Pons (tissue), 1 donor: ENCODE measurements around the gene MFF.

Experiments
- DNase-seq: peaks from one replicate; pipeline ENCODE4 v3.0.0-alpha.2; 2016; ENCODE audit warnings: low spot score

The MFF gene

GRCh38 chr2:227337442-227337841 lies 12.4 kb downstream of the MFF start:
- DNase-seq, result no peak

GRCh38 chr2:227339098-227339599 lies 14.1 kb downstream of the MFF start:
- no peak for DNase-seq

GRCh38 chr2:227340106-227340505 lies 15.1 kb downstream of the MFF start:
- peak; percentile 75 for DNase-seq

DNA sequence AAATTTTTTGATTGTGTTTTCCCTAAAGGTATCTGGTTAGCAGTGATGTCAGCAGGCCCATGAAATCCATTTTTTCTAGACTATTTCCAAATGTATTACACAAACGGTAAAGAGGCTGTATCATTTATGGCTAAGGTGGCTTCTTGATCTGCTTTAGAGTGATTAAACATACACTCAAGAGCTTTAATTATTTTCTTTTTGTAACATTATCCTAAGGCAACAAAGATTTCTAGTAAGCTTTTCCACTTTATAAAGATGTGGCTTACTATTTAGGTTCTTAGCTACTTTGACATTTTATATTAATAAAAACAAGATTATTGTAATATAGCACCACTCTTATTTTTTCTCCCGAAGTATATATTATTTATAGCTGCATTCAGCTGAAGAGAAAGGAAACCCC lies 16.5 kb downstream of the MFF start:
- DNase-seq, result no peak

DNA sequence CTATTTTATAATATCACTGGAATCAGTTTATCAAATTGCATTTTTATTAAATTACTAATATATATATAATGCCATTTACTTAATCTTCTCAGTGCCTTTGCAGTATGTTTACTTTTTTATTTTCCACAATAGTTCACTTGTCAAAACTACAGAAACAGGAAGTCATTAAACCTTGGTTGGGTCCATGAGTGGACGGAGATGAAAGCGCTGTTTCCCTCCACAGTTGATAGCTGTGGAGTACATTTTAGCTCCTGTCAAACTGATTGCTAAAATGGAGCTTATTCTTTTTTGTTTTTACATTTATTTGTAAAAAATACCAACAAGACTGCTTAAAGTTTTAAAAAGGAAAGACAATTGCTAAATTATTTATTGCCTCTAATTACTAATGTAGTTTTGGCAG lies 19.2 kb downstream of the MFF start:
- DNase-seq, result no peak

GRCh38 chr2:227347117-227347516 lies 22.1 kb downstream of the MFF start:
- DNase-seq, result no peak

GRCh38 chr2:227348324-227348723 lies 23.3 kb downstream of the MFF start:
- no peak for DNase-seq

- DNase-seq, result no peak
Observed at GRCh38 chr2:227349989-227350612, 25.1 kb downstream of the MFF start.

DNA sequence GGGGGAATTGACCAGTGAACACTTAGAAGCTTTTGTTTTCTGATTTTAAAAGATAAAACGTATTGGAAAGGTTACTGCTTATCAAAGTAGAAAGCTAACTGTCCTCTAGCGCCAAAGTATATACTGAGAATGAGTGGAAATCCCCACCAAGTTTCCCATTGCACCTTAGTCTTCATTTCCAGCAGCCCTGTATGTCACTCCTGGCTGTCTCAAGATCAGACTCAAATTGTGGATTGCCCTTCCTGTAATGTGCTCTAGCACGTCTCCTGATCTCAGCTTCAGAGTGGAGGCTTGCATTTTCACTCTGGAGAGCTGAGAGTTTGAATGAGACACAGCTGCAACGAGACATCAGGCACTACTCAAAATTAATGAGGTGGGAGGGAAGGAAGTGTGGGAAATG lies 26.6 kb downstream of the MFF start:
- no peak for DNase-seq

DNA sequence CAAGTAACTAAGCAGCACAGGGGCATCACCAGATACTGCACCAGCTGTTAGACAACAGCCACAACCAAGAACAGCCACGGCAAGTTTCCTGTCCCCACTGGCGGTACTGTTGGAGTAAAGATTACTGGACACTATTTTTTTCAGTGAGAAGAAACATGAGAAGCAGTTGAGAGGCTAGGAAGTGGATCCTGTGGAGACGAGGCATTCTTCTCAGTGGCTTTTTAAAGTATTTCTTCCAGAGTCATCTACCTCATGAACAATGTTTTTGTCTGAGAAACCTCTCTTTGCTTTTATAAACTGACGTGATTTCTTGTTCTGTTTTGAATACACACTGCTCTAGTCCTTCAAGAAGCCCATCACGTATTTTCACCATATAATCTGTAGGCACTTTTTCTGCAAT lies 35.3 kb downstream of the MFF start:
- DNase-seq, result no peak

DNA sequence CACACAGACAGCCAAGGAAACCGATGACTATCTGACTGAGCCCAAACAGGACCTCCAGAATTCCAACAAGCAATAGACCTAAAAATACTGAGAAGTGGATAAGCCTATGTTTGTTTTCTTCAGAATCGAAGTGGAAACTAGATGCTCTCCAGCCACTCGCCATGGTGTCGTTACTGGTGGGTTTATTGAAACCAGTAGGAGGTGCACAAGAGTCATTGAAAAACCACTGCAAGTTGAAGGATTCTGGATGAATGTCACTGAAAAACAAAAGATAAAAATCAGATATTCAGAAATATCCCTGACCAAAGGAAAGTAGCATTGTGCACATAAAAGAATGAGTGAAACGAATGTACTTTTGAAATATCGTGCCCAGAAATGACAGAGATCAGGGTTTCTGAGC lies 38.7 kb downstream of the MFF start:
- peak; percentile 63 for DNase-seq

DNA sequence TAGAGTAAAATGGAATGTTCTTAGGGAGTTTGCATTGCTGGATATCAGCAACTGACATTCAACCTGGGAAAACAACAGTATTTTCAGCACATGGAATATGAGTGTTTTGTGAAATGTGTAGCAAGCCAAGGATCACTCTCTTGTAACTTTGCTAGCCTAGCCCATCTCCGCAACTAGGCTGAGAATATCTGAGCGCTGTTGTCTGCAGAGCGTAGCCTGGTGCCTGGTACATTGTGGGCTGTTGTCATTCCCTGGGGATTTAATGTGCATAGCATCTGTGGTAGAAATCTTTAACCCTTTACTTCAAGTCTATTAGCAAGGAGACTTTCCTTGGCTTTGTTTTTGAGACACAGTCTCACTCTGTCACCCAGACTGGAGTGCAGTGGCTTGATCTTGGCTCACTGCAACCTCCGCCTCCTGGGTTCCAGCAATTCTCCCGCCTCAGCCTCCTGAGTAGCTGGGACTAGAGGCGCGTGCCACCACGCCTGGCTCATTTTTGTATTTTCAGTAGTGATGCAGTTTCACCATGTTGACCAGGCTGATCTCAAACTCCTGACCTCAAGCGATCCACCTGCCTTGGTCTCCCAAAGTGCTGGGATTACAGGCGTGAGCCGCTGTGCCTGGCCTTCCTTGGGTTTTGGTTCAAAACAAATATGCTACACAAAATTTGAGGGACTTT lies 39.7 kb downstream of the MFF start:
- DNase-seq, result peak; percentile 79

DNA sequence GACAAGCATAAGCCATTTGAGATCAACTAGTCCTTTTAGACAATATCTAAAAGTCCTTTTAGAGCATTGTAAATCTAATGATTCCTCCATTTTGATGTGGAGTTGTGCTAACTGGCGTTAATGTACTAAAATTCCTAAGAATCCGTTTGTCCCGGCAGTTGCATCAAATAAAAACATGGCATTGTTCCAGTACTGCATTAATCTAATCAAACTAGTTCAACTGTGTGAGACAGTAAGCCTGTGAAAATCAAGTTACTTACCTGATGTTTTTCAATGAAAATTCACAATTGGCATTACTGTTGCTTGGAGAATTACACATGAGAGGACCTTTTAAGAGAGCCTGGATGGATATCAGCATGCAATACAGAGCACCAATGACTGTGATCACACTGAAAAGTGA lies 40.8 kb downstream of the MFF start:
- DNase-seq, result no peak

- no peak for DNase-seq
Observed at GRCh38 chr2:227366769-227367426, 41.8 kb downstream of the MFF start.

- no peak for DNase-seq
Observed at GRCh38 chr2:227367427-227367795, 42.4 kb downstream of the MFF start.

DNA sequence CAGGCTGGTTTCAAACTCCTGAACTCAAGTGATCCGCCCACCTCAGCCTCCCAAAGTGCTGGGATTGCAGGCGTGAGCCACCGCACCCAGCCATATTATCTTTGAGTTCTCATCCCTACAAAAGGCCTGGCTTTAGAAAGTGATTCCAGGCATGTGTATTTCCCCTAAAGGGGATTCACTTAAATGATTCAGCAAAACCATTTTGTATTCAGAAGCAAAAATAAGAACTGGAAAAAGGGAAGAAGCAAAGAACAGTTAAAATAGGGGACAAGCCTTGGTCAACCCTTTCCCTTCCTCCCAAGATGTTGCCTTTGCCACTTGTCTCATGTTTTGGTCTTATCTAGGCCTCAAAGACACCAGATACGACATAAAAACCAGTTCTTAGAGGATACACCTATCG lies 43.5 kb downstream of the MFF start:
- no peak for DNase-seq

DNA sequence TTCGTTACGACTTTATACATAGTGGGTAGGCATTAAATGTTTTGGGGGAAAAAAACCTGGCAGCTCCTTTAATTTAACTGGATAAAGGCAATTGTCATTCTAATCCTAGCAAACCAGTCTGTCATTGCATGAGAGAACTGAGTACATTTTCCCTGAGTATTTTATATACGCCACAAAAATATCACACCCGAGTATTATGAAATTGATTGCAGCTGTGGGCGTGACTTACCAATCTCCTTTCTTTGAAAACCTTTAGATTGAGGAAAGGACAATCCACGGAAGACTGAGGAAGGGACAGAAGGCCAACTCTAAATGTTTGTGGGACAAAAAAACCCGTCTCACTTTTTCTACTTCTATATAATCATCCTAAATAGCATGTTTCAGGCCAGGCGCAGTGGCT lies 45.0 kb downstream of the MFF start:
- no peak for DNase-seq

DNA sequence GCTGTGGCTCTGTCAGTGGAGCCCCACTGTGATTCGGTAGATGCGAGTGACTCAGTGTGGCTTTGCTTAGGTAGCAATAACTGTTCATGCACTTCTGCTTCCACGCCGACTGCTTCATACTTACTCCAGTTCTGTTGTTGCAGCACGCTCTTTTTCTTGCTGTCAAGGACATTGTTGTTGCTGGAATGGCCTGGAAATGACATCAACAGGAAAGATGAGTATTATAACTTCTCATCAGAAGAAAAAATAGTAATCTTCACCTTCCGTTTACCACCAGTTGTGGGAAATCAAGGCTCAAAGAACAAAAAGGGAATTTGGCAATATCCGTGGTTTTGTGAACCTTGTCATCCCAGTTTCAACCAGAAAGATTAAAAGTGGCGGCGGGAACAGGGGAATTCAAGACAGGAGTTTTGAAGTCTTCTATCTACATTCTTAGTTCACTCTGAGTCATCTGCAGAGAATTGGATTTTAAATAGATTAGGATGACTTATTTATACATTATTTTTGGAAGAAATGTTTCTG lies 45.8 kb downstream of the MFF start:
- no peak for DNase-seq

DNA sequence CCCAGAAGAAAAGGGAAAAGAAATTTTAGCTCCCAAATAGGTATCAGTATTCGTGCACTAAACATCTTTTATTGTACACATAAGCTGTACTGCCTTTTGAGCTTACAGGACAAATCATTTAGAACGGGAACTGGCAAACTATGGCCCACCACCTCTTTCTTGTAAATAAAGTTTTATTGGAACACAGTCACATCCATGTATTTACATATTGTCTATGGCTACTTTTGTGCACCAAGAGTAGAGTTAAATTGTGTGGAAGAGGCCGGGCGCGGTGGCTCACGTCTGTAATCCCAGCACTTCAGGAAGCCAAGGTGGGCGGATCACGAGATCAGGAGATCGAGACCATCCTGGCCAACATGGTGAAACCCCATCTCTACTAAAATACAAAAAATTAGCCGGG lies 48.3 kb downstream of the MFF start:
- no peak for DNase-seq

DNA sequence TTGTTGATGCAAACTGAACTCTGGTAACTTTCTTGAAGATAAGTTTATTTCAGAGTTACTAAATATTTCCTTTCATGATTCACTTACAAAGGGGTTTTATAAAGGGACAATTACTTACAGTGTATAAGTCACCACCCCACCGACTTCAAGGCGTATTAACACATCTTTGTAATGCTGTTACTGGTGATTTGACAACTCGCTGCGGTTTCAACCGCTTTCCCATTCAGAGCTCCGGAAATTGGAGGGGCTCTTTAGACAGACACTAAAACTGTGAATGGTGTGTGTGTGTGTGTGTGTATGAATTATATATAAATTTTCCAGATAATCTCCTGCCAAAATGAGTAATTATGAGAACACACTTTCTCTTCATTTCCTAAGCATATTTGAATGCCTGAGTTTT lies 49.1 kb downstream of the MFF start:
- DNase-seq, result no peak

DNA sequence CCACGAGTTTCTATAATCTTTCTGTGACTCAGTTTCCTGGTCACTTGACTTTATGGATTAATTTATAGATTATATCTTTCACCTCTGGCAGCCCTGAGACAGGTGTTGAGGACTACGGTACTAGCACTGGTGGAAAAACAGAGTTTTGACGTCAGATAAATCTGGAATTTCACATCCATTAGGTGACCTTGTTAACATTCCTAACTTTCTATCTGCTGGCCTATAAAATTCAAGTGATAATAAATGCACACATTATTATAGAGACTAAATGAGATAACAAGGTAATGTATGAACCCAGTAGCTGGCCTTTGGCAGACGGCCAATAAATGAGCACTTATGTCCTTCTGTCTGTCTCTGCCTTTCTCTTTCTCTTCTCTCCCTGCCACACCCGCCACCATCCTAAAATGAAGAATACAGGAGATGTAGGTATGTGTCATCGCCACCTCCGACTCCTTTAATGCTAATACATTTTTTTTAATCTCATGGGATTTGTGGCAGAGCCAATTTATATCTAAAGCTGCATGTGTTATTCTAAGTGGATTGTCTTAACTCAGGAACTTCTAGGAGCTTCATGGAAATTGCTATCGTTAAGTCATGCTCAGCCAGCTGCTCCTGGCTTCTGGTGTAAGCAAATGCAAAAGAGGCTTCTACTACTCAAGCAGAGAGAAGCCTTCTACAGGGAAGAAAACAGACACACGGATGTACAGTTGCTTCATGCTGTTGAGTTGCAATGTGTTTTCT lies 51.8 kb downstream of the MFF start:
- DNase-seq, result no peak
